Measurements from ENCODE around the gene L3MBTL4. TPM values are rescaled to one million over a fixed set of nuclear protein-coding genes. Genes with fewer than 3 reads are reported as not detected.

L3MBTL4 gene
- total and polyA plus RNA-seq, 10 of the 15 experiments (the other 5 are each of a cell fraction or from before 2014, with no cell fraction given): 1.3 to 8.7 (median 3.8) TPM

DNA sequence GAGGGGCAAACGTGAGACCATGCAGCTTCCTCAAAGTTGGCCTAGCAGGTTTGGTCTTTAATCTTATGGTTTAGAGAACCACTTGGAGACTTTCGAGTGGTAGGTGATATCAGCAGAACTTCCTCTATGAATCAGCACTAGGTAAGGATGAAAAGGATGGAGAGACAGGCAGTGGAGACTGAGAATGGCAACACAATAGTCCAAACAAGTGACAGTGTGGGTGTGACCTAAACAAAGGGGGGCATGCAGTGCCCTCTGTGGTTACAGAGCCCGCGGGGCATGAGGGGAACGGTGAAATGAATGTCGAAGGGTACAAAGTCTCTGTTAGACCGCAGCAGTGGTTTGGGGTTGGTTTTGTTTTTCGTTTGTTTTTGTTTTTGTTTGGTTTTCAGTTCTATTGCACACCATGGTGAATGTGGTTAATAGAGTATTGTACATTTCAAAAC is 143.9 kb downstream of the L3MBTL4 start (continued):
- TF ChIP-seq, protein P1, sequence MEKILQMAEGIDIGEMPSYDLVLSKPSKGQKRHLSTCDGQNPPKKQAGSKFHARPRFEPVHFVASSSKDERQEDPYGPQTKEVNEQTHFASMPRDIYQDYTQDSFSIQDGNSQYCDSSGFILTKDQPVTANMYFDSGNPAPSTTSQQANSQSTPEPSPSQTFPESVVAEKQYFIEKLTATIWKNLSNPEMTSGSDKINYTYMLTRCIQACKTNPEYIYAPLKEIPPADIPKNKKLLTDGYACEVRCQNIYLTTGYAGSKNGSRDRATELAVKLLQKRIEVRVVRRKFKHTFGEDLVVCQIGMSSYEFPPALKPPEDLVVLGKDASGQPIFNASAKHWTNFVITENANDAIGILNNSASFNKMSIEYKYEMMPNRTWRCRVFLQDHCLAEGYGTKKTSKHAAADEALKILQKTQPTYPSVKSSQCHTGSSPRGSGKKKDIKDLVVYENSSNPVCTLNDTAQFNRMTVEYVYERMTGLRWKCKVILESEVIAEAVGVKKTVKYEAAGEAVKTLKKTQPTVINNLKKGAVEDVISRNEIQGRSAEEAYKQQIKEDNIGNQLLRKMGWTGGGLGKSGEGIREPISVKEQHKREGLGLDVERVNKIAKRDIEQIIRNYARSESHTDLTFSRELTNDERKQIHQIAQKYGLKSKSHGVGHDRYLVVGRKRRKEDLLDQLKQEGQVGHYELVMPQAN (conservative IDR thresholded peaks at IDR 0.05): no peak
- TF ChIP-seq, protein P2, sequence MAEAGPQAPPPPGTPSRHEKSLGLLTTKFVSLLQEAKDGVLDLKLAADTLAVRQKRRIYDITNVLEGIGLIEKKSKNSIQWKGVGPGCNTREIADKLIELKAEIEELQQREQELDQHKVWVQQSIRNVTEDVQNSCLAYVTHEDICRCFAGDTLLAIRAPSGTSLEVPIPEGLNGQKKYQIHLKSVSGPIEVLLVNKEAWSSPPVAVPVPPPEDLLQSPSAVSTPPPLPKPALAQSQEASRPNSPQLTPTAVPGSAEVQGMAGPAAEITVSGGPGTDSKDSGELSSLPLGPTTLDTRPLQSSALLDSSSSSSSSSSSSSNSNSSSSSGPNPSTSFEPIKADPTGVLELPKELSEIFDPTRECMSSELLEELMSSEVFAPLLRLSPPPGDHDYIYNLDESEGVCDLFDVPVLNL (IDR thresholded peaks at IDR 0.05; ENCODE audit: low read depth, low read length): no peak
- TF ChIP-seq CHD2 (IDR thresholded peaks at IDR 0.05; ENCODE audit: borderline replicate concordance, low read depth, low read length): no peak
- TF ChIP-seq, protein P3, sequence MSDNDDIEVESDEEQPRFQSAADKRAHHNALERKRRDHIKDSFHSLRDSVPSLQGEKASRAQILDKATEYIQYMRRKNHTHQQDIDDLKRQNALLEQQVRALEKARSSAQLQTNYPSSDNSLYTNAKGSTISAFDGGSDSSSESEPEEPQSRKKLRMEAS (IDR thresholded peaks at IDR 0.05; ENCODE audit: low read depth, low read length): no peak
- no peak for TF ChIP-seq ZNF207 (IDR thresholded peaks at IDR 0.05; ENCODE audit: borderline replicate concordance)
- TF ChIP-seq, protein P4, sequence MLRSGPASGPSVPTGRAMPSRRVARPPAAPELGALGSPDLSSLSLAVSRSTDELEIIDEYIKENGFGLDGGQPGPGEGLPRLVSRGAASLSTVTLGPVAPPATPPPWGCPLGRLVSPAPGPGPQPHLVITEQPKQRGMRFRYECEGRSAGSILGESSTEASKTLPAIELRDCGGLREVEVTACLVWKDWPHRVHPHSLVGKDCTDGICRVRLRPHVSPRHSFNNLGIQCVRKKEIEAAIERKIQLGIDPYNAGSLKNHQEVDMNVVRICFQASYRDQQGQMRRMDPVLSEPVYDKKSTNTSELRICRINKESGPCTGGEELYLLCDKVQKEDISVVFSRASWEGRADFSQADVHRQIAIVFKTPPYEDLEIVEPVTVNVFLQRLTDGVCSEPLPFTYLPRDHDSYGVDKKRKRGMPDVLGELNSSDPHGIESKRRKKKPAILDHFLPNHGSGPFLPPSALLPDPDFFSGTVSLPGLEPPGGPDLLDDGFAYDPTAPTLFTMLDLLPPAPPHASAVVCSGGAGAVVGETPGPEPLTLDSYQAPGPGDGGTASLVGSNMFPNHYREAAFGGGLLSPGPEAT (IDR thresholded peaks at IDR 0.05; ENCODE audit: low read depth): no peak
- no peak for TF ChIP-seq CEBPB (IDR thresholded peaks at IDR 0.05; ENCODE audit: borderline replicate concordance in 1 of 2, low read depth in 2 of 2, low read length in 2 of 2)
- no peak for TF ChIP-seq CHD1 (IDR thresholded peaks at IDR 0.05; ENCODE audit: low read depth, low read length)
- no peak for TF ChIP-seq STAT3 (IDR thresholded peaks at IDR 0.05; ENCODE audit: low read depth, low read length)
- no peak for TF ChIP-seq SUZ12 (IDR thresholded peaks at IDR 0.05; ENCODE audit: unreplicated experiment)
- TF ChIP-seq NFYB (IDR thresholded peaks at IDR 0.05; ENCODE audit: insufficient read depth, low read depth, low read length): no peak
- no peak for TF ChIP-seq BMI1 (IDR thresholded peaks at IDR 0.05; ENCODE audit: borderline replicate concordance)
- TF ChIP-seq CBX5 (IDR thresholded peaks at IDR 0.05; ENCODE audit: low read depth): 0 out of 2 replicates have a peak, but pooled peaks have one; percentile 21
- peak; percentile 40 to 64; a peak in 2 of 4 replicates for TF ChIP-seq BHLHE40 (IDR thresholded peaks at IDR 0.05; ENCODE audit: borderline replicate concordance in 1 of 2, low read depth in 2 of 2, low read length in 1 of 2)
- peak; percentile 55; the same call in 1 of the 2 replicates for TF ChIP-seq TBL1XR1 (IDR thresholded peaks at IDR 0.05; ENCODE audit: low read depth, low read length)
- TF ChIP-seq WRNIP1 (IDR thresholded peaks at IDR 0.05; ENCODE audit: borderline replicate concordance, low read depth, low read length): no peak
- TF ChIP-seq, protein P5, sequence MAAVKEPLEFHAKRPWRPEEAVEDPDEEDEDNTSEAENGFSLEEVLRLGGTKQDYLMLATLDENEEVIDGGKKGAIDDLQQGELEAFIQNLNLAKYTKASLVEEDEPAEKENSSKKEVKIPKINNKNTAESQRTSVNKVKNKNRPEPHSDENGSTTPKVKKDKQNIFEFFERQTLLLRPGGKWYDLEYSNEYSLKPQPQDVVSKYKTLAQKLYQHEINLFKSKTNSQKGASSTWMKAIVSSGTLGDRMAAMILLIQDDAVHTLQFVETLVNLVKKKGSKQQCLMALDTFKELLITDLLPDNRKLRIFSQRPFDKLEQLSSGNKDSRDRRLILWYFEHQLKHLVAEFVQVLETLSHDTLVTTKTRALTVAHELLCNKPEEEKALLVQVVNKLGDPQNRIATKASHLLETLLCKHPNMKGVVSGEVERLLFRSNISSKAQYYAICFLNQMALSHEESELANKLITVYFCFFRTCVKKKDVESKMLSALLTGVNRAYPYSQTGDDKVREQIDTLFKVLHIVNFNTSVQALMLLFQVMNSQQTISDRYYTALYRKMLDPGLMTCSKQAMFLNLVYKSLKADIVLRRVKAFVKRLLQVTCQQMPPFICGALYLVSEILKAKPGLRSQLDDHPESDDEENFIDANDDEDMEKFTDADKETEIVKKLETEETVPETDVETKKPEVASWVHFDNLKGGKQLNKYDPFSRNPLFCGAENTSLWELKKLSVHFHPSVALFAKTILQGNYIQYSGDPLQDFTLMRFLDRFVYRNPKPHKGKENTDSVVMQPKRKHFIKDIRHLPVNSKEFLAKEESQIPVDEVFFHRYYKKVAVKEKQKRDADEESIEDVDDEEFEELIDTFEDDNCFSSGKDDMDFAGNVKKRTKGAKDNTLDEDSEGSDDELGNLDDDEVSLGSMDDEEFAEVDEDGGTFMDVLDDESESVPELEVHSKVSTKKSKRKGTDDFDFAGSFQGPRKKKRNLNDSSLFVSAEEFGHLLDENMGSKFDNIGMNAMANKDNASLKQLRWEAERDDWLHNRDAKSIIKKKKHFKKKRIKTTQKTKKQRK (IDR thresholded peaks at IDR 0.05; ENCODE audit: low read depth, low read length): no peak
- TF ChIP-seq NR2C2 (IDR thresholded peaks at IDR 0.05; ENCODE audit: borderline replicate concordance, control insufficient read depth, insufficient read length, low read depth): no peak
- 0 out of 2 replicates have a peak, but pooled peaks have one; percentile 46 for TF ChIP-seq TCF7 (IDR thresholded peaks at IDR 0.05; ENCODE audit: borderline replicate concordance)
- no peak for TF ChIP-seq NFXL1 (IDR thresholded peaks at IDR 0.05; ENCODE audit: borderline replicate concordance)
- TF ChIP-seq POLR2AphosphoS5 (IDR thresholded peaks at IDR 0.05; ENCODE audit: low read length): no peak
